Measurements from ENCODE around the gene C17orf113.

Gene C17orf113

GRCh38 chr17:42059815-42060214 lies 9.4 kb upstream of the C17orf113 start:
- Mint-ChIP-seq H3K4me3 (no peak overlapping the region), H3K36me3 (ENCODE audit: low read depth) (no peaks in the 10 kb centered on the region), H3K27ac (no peak overlapping the region), H3K4me1 (ENCODE audit: low read depth) (peaks cover 9% of the 10 kb centered on the region), H3K27me3 (ENCODE audit: low read depth) (no peaks in the 10 kb centered on the region), H3K9me3 (no peaks in the 10 kb centered on the region)

- Mint-ChIP-seq H3K36me3 (ENCODE audit: low read depth) (no peaks in the 10 kb centered on the region), H3K9me3 (no peaks in the 10 kb centered on the region), H3K27me3 (ENCODE audit: low read depth) (peaks cover 10% of the 10 kb centered on the region), H3K27ac (no peak overlapping the region), H3K4me3 (no peak overlapping the region), H3K4me1 (ENCODE audit: low read depth) (no peaks in the 10 kb centered on the region)
Observed at GRCh38 chr17:42058063-42058462, 7.7 kb upstream of the C17orf113 start.

- Mint-ChIP-seq H3K9me3 (no peaks in the 10 kb centered on the region), H3K4me1 (ENCODE audit: low read depth) (no peaks in the 10 kb centered on the region), H3K27ac (no peak overlapping the region), H3K4me3 (no peak overlapping the region), H3K27me3 (ENCODE audit: low read depth) (peaks cover 24% of the 10 kb centered on the region), H3K36me3 (ENCODE audit: low read depth) (no peaks in the 10 kb centered on the region)
Observed at GRCh38 chr17:42056635-42057034, 6.2 kb upstream of the C17orf113 start.

GRCh38 chr17:42055496-42055895 lies 5.1 kb upstream of the C17orf113 start:
- no peak overlapping the region for H3K27ac Mint-ChIP-seq
- H3K4me1 Mint-ChIP-seq (ENCODE audit: low read depth) = peaks cover 3% of the 10 kb centered on the region
- H3K4me3 Mint-ChIP-seq = no peak overlapping the region
- no peaks in the 10 kb centered on the region for H3K36me3 Mint-ChIP-seq (ENCODE audit: low read depth)
- no peaks in the 10 kb centered on the region for H3K9me3 Mint-ChIP-seq
- H3K27me3 Mint-ChIP-seq (ENCODE audit: low read depth) = peaks cover 34% of the 10 kb centered on the region

- Mint-ChIP-seq H3K9me3 (no peaks in the 10 kb centered on the region), H3K27ac (no peak overlapping the region), H3K36me3 (ENCODE audit: low read depth) (no peaks in the 10 kb centered on the region), H3K4me3 (no peak overlapping the region), H3K27me3 (ENCODE audit: low read depth) (peaks cover 36% of the 10 kb centered on the region), H3K4me1 (ENCODE audit: low read depth) (peaks cover 3% of the 10 kb centered on the region)
Observed at GRCh38 chr17:42055027-42055426, 4.6 kb upstream of the C17orf113 start.

GRCh38 chr17:42053731-42054500 lies 3.5 kb upstream of the C17orf113 start:
- Mint-ChIP-seq H3K9me3 (no peaks in the 10 kb centered on the region), H3K27ac (no peak overlapping the region), H3K4me3 (no peak overlapping the region), H3K27me3 (ENCODE audit: low read depth) (peaks cover 47% of the 10 kb centered on the region), H3K36me3 (ENCODE audit: low read depth) (no peaks in the 10 kb centered on the region), H3K4me1 (ENCODE audit: low read depth) (peaks cover 4% of the 10 kb centered on the region)

GRCh38 chr17:42052346-42052877 lies 2.0 kb upstream of the C17orf113 start:
- peaks cover 4% of the 10 kb centered on the region for H3K4me1 Mint-ChIP-seq (ENCODE audit: low read depth)
- H3K36me3 Mint-ChIP-seq (ENCODE audit: low read depth) = no peaks in the 10 kb centered on the region
- no peak overlapping the region for H3K27ac Mint-ChIP-seq
- no peaks in the 10 kb centered on the region for H3K9me3 Mint-ChIP-seq
- peaks cover 53% of the 10 kb centered on the region for H3K27me3 Mint-ChIP-seq (ENCODE audit: low read depth)
- H3K4me3 Mint-ChIP-seq = no peak overlapping the region

- Mint-ChIP-seq H3K9me3 (no peaks in the 10 kb centered on the region), H3K4me3 (no peak overlapping the region), H3K36me3 (ENCODE audit: low read depth) (no peaks in the 10 kb centered on the region), H3K4me1 (ENCODE audit: low read depth) (peaks cover 4% of the 10 kb centered on the region), H3K27ac (no peak overlapping the region), H3K27me3 (ENCODE audit: low read depth) (peaks cover 53% of the 10 kb centered on the region)
Observed at GRCh38 chr17:42051645-42052044, 1.2 kb upstream of the C17orf113 start.

GRCh38 chr17:42051013-42051400 lies 606 bp upstream of the C17orf113 start:
- Mint-ChIP-seq H3K36me3 (ENCODE audit: low read depth) (no peaks in the 10 kb centered on the region), H3K4me3 (peak overlapping the region; percentile 67), H3K27ac (no peak overlapping the region), H3K27me3 (ENCODE audit: low read depth) (peaks cover 54% of the 10 kb centered on the region), H3K9me3 (no peaks in the 10 kb centered on the region), H3K4me1 (ENCODE audit: low read depth) (peaks cover 4% of the 10 kb centered on the region)

GRCh38 chr17:42049834-42050392 lies 488 bp downstream of the C17orf113 start:
- Mint-ChIP-seq H3K27me3 (ENCODE audit: low read depth) (peaks cover 59% of the 10 kb centered on the region), H3K27ac (no peak overlapping the region), H3K9me3 (no peaks in the 10 kb centered on the region), H3K4me1 (ENCODE audit: low read depth) (peaks cover 4% of the 10 kb centered on the region), H3K36me3 (ENCODE audit: low read depth) (no peaks in the 10 kb centered on the region), H3K4me3 (peak overlapping the region; percentile 59)

GRCh38 chr17:42047343-42047742 lies 3.1 kb downstream of the C17orf113 start:
- H3K36me3 Mint-ChIP-seq (ENCODE audit: low read depth) = no peaks in the 10 kb centered on the region
- peaks cover 43% of the 10 kb centered on the region for H3K27me3 Mint-ChIP-seq (ENCODE audit: low read depth)
- no peak overlapping the region for H3K4me3 Mint-ChIP-seq
- H3K4me1 Mint-ChIP-seq (ENCODE audit: low read depth) = peaks cover 4% of the 10 kb centered on the region
- no peak overlapping the region for H3K27ac Mint-ChIP-seq
- no peaks in the 10 kb centered on the region for H3K9me3 Mint-ChIP-seq

GRCh38 chr17:42045719-42046118 lies 4.7 kb downstream of the C17orf113 start:
- Mint-ChIP-seq H3K9me3 (no peaks in the 10 kb centered on the region), H3K27me3 (ENCODE audit: low read depth) (peaks cover 31% of the 10 kb centered on the region), H3K4me3 (no peak overlapping the region), H3K27ac (no peak overlapping the region), H3K4me1 (ENCODE audit: low read depth) (peaks cover 2% of the 10 kb centered on the region), H3K36me3 (ENCODE audit: low read depth) (no peaks in the 10 kb centered on the region)

- no peak overlapping the region for H3K4me3 Mint-ChIP-seq
- H3K4me1 Mint-ChIP-seq (ENCODE audit: low read depth) = no peaks in the 10 kb centered on the region
- H3K27ac Mint-ChIP-seq = no peak overlapping the region
- H3K9me3 Mint-ChIP-seq = no peaks in the 10 kb centered on the region
- peaks cover 11% of the 10 kb centered on the region for H3K27me3 Mint-ChIP-seq (ENCODE audit: low read depth)
- H3K36me3 Mint-ChIP-seq (ENCODE audit: low read depth) = no peaks in the 10 kb centered on the region
Observed at GRCh38 chr17:42042598-42043319, 7.6 kb downstream of the C17orf113 start.

- peaks cover 11% of the 10 kb centered on the region for H3K27me3 Mint-ChIP-seq (ENCODE audit: low read depth)
- H3K36me3 Mint-ChIP-seq (ENCODE audit: low read depth) = no peaks in the 10 kb centered on the region
- no peaks in the 10 kb centered on the region for H3K4me1 Mint-ChIP-seq (ENCODE audit: low read depth)
- no peak overlapping the region for H3K27ac Mint-ChIP-seq
- no peaks in the 10 kb centered on the region for H3K9me3 Mint-ChIP-seq
- H3K4me3 Mint-ChIP-seq = no peak overlapping the region
Observed at GRCh38 chr17:42041619-42042018, 8.8 kb downstream of the C17orf113 start.

GRCh38 chr17:42040818-42041217 lies 9.6 kb downstream of the C17orf113 start:
- H3K36me3 Mint-ChIP-seq (ENCODE audit: low read depth) = no peaks in the 10 kb centered on the region

More at GRCh38 chr17:42040818-42041217, 9.6 kb downstream of the C17orf113 start:
- Mint-ChIP-seq H3K9me3 (no peaks in the 10 kb centered on the region), H3K4me3 (no peak overlapping the region), H3K27ac (no peak overlapping the region), H3K4me1 (ENCODE audit: low read depth) (no peaks in the 10 kb centered on the region), H3K27me3 (ENCODE audit: low read depth) (peaks cover 9% of the 10 kb centered on the region)
